Measurements from ENCODE around the gene WWOX. TPM values are rescaled to one million over a fixed set of nuclear protein-coding genes. Genes with fewer than 3 reads are reported as not detected.

WWOX gene
- total RNA-seq, 1 donor from 2014 or later: 7.3 TPM

DNA sequence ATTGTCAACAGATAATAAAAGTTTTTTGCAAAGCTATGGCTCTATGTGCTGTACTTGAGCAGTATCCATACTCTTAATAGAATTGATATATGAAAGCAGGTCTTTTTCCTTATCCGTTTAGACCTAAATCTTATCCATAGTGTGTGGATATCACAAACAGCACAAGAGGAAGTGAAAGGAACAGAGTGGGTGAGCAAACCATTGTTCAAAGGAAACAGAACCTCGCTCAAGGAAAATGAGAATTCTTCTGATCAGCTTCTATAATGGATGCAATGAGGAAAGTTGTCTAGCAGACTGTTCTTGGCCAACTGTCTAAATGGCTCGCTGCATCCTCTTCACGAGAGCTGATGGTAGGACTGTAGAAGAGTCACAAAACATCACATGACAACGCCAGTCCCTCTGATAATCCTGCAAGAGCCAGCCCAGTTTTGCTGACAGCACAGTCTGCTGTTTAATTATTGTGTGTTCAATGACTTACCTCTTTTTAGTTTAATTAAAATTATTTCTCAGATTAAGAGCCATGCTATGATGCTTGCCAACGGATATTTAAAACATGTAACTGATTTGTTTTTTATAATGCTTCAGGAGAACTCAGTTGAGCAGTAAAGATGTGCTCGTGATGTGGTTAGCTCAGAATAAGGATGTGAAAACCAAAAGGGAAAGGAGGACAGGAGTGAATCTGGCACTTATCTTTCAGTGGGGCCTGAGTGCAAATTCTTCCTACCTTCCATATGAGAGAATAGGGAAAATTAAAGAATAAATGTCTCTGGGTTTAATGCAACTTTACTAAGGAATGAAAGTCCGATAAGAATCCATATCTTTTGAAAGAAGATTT lies 38.5 kb downstream of the WWOX start:
- H3K27ac Mint-ChIP-seq (ENCODE audit: unreplicated experiment): no peak overlapping the region
- H3K4me1 Mint-ChIP-seq (ENCODE audit: low read depth, unreplicated experiment): no peaks in the 10 kb centered on the region
- FAIRE-seq: no peak

DNA sequence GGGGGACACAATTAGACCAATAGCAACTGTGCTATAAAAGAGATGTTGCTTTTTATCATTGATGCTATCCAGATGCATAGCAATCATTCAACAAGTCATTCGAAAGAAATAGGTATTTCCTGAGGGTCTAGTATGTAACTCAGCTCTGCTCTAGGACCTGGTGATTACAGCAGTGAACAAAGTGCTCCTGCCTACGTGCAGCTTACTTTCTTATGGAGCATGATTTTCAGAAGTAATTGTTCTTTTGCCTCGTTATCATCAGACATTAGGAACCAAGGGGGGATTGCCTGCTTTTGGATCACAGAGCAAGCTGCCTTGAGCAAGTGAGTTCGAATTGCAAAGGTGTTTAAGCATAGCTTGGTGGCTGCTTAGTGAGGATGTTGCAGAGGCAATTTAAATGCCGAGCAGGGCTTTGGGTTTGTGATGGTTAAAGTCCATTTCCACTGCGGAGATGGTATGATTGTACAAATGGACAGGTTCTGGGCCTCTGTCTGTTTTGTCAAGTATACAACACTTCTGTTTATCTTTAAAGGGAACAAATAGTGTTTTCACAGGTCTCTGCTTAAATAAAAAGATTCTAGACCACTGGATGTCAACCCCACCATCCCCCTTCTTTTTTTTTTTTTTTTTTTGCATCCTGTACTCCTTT lies 41.5 kb downstream of the WWOX start:
- Mint-ChIP-seq H3K4me1 (ENCODE audit: low read depth, unreplicated experiment) (no peaks in the 10 kb centered on the region), H3K27me3 (ENCODE audit: low read depth, unreplicated experiment) (no peaks in the 10 kb centered on the region)
- FAIRE-seq: no peak

More for the DNA sequence above, 38.5 kb downstream of the WWOX start:
- H3K9ac ChIP-seq (ENCODE audit: low read length): no peak overlapping the region
- no peak overlapping the region for H2AFZ ChIP-seq (ENCODE audit: low read depth, low read length)
- no peaks in the 10 kb centered on the region for H3K9me3 ChIP-seq (ENCODE audit: insufficient read depth, low read depth, low read length)
- no peaks in the 10 kb centered on the region for H3K79me2 ChIP-seq (ENCODE audit: insufficient read depth, low read length)
- H3K27ac ChIP-seq (ENCODE audit: low read depth, low read length): no peak overlapping the region
- H4K20me1 ChIP-seq (ENCODE audit: insufficient read depth, low read length): no peaks in the 10 kb centered on the region
- no peaks in the 10 kb centered on the region for H3K27me3 Mint-ChIP-seq (ENCODE audit: low read depth, unreplicated experiment)
- H3K36me3 Mint-ChIP-seq (ENCODE audit: low read depth, unreplicated experiment): no peaks in the 10 kb centered on the region
- H3K4me2 ChIP-seq (ENCODE audit: low read length): no peak overlapping the region
- H3K4me3 Mint-ChIP-seq (ENCODE audit: unreplicated experiment): no peak overlapping the region
- no peak for DNase-seq (ENCODE audit: low read depth)
- H3K4me3 ChIP-seq (ENCODE audit: insufficient read depth, low read depth, low read length): no peak overlapping the region
- peaks cover 3% of the 10 kb centered on the region for H3K4me1 ChIP-seq (ENCODE audit: insufficient read depth, low read length)
- H3K36me3 ChIP-seq (ENCODE audit: insufficient read depth, low read length): no peaks in the 10 kb centered on the region
- H3K9me3 Mint-ChIP-seq (ENCODE audit: unreplicated experiment): peaks cover 2% of the 10 kb centered on the region
- H3K27me3 ChIP-seq (ENCODE audit: insufficient read depth, low read length): no peaks in the 10 kb centered on the region
- TF ChIP-seq, protein P1, sequence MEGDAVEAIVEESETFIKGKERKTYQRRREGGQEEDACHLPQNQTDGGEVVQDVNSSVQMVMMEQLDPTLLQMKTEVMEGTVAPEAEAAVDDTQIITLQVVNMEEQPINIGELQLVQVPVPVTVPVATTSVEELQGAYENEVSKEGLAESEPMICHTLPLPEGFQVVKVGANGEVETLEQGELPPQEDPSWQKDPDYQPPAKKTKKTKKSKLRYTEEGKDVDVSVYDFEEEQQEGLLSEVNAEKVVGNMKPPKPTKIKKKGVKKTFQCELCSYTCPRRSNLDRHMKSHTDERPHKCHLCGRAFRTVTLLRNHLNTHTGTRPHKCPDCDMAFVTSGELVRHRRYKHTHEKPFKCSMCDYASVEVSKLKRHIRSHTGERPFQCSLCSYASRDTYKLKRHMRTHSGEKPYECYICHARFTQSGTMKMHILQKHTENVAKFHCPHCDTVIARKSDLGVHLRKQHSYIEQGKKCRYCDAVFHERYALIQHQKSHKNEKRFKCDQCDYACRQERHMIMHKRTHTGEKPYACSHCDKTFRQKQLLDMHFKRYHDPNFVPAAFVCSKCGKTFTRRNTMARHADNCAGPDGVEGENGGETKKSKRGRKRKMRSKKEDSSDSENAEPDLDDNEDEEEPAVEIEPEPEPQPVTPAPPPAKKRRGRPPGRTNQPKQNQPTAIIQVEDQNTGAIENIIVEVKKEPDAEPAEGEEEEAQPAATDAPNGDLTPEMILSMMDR (IDR thresholded peaks at IDR 0.05; ENCODE audit: insufficient read depth, low read depth, low read length): no peak
- no peak for TF ChIP-seq EZH2 (IDR thresholded peaks at IDR 0.05; ENCODE audit: insufficient read depth, low read length)

More for the DNA sequence above, 41.5 kb downstream of the WWOX start:
- Mint-ChIP-seq H3K27ac (ENCODE audit: unreplicated experiment) (no peak overlapping the region), H3K36me3 (ENCODE audit: low read depth, unreplicated experiment) (peaks cover 3% of the 10 kb centered on the region), H3K9me3 (ENCODE audit: unreplicated experiment) (peaks cover 2% of the 10 kb centered on the region), H3K4me3 (ENCODE audit: unreplicated experiment) (no peak overlapping the region)
- no peaks in the 10 kb centered on the region for H3K9me3 ChIP-seq (ENCODE audit: insufficient read depth, low read depth, low read length)
- no peak overlapping the region for H3K27ac ChIP-seq (ENCODE audit: low read depth, low read length)
- no peak overlapping the region for H3K4me2 ChIP-seq (ENCODE audit: low read length)
- no peak for TF ChIP-seq EZH2 (IDR thresholded peaks at IDR 0.05; ENCODE audit: insufficient read depth, low read length)
- TF ChIP-seq, protein P1 (IDR thresholded peaks at IDR 0.05; ENCODE audit: insufficient read depth, low read depth, low read length): no peak
- no peaks in the 10 kb centered on the region for H3K36me3 ChIP-seq (ENCODE audit: insufficient read depth, low read length)
- no peak overlapping the region for H3K9ac ChIP-seq (ENCODE audit: low read length)
- H2AFZ ChIP-seq (ENCODE audit: low read depth, low read length): no peak overlapping the region
- no peaks in the 10 kb centered on the region for H3K79me2 ChIP-seq (ENCODE audit: insufficient read depth, low read length)
- no peak overlapping the region for H3K4me3 ChIP-seq (ENCODE audit: insufficient read depth, low read depth, low read length)
- H3K4me1 ChIP-seq (ENCODE audit: insufficient read depth, low read length): peaks cover 5% of the 10 kb centered on the region
- no peaks in the 10 kb centered on the region for H4K20me1 ChIP-seq (ENCODE audit: insufficient read depth, low read length)
- no peaks in the 10 kb centered on the region for H3K27me3 ChIP-seq (ENCODE audit: insufficient read depth, low read length)
- DNase-seq (ENCODE audit: low read depth): no peak
